ENCODE measurements around the gene DNAJC9. TPM values are rescaled to one million over a fixed set of nuclear protein-coding genes. Genes with fewer than 3 reads are reported as not detected.

Gene DNAJC9
- total RNA-seq, 1 donor, result 15.5 TPM

DNA sequence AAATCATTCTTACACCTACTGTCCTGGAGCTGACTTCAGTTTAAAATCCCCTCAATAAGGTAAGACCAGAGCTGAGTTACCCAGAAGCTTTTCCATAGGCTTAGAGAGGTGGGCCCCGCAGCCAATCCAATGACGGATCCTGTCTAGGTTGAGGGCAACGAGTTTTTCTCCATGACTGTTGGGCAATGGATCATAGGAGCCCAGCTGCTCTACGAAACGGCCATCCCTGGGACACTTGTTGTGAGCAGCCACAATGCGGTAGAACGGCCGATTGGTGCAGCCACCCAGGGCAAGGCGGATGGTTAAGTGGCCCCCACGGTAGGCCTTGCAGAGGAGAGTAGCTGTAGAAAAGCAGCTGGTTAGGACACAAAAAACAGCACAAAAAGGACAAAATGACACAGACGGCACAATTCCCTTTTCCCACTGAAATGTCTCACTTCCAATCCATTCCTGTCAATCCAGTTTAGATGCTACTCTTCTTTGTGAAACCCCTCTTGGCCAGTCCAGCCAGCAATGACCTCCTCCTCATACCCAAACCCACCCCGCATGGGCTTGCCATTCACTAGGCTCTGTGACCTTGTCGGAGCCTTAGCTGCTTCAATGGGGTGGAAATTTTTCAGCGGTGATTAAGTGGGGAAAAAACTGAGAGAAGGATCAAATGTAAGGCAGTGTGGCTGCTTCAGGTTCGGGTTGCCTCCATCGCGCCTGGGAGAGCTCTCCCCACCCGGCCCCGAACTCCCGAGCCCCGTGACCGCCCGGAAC lies 4.8 kb upstream of the DNAJC9 start:
- peaks cover 36% of the 10 kb centered on the region for H3K4me1 ChIP-seq (ENCODE audit: insufficient read depth, low read length)
- peak overlapping the region; percentile 76 for H3K4me3 ChIP-seq (ENCODE audit: low read length)
- no peaks in the 10 kb centered on the region for H3K27me3 ChIP-seq (ENCODE audit: insufficient read depth, low read length)
- H3K9me3 ChIP-seq (ENCODE audit: low read depth, low read length), result no peaks in the 10 kb centered on the region

DNA sequence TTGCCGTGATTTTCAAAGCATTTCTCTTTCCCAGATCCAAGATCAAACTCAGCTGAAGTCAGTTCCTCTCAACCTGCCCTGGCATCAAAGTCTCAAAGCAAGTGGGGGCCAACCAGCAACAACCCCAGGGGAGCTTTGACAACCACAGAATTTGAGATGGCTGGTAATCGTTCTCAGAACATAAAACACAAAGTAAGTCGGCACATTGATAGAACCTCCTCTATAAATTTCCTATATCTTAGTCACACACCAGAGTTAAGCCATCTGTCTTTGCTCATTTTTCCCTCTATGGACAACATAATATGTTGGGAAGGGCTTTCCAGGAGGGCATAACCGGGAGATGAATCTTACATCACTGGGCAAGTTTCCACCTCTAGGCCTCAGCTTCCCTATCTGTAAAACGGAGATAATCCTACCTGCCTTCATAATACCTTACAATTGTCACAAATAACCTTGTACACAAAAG lies 1.2 kb upstream of the DNAJC9 start:
- H3K9me3 ChIP-seq (ENCODE audit: low read depth, low read length), result no peaks in the 10 kb centered on the region
- H3K4me1 ChIP-seq (ENCODE audit: insufficient read depth, low read length), result peaks cover 55% of the 10 kb centered on the region
- no peak overlapping the region for H3K4me3 ChIP-seq (ENCODE audit: low read length)
- H3K27me3 ChIP-seq (ENCODE audit: insufficient read depth, low read length), result no peaks in the 10 kb centered on the region

DNA sequence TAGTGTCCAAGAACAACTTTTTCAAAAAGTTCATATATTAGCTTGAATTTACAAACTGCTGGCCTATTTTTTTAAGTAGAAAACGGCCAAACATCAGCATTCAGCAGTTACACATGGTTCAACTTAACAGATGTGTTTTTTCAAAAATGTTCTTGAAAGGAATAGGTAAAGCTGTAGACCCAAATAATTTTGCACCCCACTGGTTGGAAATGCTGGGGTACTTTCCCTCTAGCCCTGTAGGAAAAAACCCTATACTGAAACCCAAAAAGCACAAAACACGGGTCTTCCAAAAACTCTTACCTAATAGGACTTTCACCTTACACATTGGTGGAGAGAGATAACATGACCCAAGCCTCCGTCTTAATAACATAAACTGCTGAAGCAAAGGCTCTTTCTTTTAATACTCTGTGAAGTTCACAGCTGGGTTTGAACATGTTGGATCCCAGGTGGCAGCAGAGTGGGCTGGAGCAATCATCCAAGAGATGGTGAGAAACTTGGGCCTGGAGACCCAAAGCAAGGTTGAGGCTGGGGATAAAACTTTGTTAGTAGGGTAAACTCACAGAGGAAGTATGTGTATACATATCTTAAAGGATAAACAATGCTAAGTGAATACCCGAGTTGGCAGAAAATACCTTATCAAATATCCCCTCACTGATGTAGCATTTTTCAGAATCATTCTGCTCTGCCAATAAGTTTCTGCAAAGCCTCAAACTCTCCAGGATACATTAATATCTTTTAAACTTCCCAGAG lies 629 bp upstream of the DNAJC9 start:
- Histone ChIP-seq H3K27me3 (ENCODE audit: insufficient read depth, low read length) (no peaks in the 10 kb centered on the region), H3K4me3 (ENCODE audit: low read length) (peak overlapping the region; percentile 79), H3K4me1 (ENCODE audit: insufficient read depth, low read length) (peaks cover 51% of the 10 kb centered on the region)

DNA sequence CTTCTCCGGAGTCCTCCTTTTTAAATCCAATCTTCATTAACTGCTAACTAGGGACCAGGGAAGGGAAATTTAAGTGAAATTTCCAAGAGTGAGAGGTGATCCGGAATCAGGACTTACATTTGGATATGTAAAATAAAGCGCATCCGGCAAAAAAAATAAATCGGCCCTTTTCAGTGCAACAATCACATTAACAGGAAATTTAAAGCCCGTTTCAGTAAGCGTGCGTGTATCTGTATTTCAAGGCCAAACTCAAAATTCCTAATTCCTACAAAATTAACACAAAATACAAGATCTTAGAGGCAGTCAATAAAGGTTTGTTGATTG lies 771 bp downstream of the DNAJC9 start:
- Histone ChIP-seq H3K27me3 (ENCODE audit: insufficient read depth, low read length) (no peaks in the 10 kb centered on the region), H3K4me3 (ENCODE audit: low read length) (peak overlapping the region; percentile 79), H3K4me1 (ENCODE audit: insufficient read depth, low read length) (peaks cover 43% of the 10 kb centered on the region), H3K9me3 (ENCODE audit: low read depth, low read length) (no peaks in the 10 kb centered on the region)

More for the DNA sequence above, 629 bp upstream of the DNAJC9 start:
- H3K9me3 ChIP-seq (ENCODE audit: low read depth, low read length), result no peaks in the 10 kb centered on the region

DNA sequence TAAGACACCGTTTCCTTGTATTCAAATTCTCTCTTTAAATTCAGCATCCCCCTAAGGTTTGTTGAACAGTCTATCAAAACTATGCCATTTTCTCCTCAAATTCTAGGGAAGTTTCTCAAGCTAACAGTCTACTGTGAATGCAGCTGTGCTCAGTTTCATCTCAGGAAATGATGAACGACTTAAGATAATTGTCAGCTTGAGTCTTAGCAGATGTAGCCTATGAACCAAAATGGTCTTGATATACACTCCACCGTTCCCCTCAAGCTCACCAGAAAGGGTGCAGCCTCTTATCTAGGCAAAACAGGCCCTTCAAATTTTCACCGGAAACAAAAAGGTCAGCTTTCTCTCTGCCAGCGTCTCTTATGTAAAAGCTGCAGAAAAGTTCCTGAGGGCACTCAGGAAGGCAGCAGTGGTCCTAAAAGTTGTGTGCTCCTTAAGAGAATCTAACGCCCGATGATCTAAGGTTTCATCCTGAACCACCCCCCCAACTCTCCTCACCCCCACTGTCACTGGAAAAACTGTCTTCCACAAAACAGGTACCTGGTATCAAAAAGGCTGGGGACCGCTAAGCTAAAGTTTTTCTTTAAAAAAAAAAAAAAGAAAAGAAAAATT lies 2.1 kb downstream of the DNAJC9 start:
- Histone ChIP-seq H3K27me3 (ENCODE audit: insufficient read depth, low read length) (no peaks in the 10 kb centered on the region), H3K4me3 (ENCODE audit: low read length) (no peak overlapping the region), H3K9me3 (ENCODE audit: low read depth, low read length) (no peaks in the 10 kb centered on the region), H3K4me1 (ENCODE audit: insufficient read depth, low read length) (peaks cover 36% of the 10 kb centered on the region)

DNA sequence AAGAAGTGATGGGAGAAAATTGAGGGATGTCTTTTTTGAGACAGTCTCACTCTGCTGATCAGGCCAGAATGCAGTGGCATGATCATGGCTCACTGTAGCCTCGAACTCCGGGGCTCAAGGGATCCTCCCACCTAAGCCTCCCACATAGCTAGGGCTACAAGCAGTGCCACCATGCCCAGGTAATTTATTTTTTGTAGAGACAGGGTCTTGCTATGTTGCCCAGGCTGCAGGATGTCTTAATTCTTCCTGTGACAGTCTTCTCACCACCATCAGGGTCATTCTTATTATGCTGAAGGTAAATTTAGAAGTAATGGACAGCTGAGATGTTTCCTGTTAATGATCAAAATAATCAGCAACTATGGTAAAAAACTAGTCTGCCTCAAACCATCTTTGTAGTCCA lies 7.1 kb downstream of the DNAJC9 start:
- Histone ChIP-seq H3K4me3 (ENCODE audit: low read length) (no peak overlapping the region), H3K9me3 (ENCODE audit: low read depth, low read length) (no peaks in the 10 kb centered on the region), H3K4me1 (ENCODE audit: insufficient read depth, low read length) (peaks cover 10% of the 10 kb centered on the region), H3K27me3 (ENCODE audit: insufficient read depth, low read length) (no peaks in the 10 kb centered on the region)

DNA sequence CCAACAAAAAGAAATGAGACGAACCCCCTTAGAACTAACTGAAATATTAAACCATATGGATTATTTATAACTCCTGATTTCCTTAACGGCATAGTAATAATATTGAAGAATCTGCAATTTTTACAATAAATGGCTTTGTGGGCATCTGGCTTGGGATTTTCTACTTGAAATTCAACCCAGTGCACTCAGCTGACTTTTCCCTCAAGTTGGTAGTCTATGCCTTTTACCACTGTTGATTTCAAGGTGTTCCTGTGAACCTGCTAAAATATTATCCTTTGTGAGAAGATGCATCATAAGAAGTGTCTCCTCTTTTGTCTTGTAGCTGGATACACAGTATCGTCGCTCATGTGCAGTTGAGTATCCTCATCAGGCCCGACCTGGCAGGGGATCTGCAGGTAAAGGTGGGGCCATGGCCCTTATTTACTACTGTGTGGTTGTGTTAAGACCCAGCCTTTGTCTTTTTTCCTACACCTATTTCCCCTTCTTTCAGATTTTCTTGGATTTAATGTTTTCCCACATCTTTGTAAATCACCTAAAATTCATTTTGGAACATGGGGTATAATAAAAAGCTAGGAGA lies 8.0 kb downstream of the DNAJC9 start:
- Histone ChIP-seq H3K4me1 (ENCODE audit: insufficient read depth, low read length) (peaks cover 1% of the 10 kb centered on the region), H3K9me3 (ENCODE audit: low read depth, low read length) (no peaks in the 10 kb centered on the region), H3K27me3 (ENCODE audit: insufficient read depth, low read length) (no peaks in the 10 kb centered on the region)

DNA sequence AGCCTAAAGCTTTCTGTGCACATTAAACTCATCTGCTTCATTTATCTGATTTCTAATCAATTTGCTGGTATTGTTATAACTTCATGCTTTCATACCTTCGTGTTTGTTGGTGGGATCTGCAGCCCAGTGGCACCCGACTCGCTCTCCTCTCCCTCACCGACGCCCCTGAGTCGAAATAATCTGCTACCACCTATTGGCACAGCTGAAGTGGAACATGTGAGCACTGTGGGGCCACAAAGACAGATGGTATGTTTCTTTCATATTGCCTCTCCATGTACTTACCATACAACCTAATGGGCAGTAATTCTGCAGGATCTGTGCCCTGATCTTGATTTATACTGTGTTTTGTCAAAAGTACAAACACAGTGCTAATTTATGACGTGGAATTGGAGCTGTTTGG lies 12.4 kb downstream of the DNAJC9 start:
- H3K4me3 ChIP-seq (ENCODE audit: low read length), result no peak overlapping the region
- H3K9me3 ChIP-seq (ENCODE audit: low read depth, low read length), result no peaks in the 10 kb centered on the region
- peaks cover 8% of the 10 kb centered on the region for H3K4me1 ChIP-seq (ENCODE audit: insufficient read depth, low read length)
- no peaks in the 10 kb centered on the region for H3K27me3 ChIP-seq (ENCODE audit: insufficient read depth, low read length)

More for the DNA sequence above, 8.0 kb downstream of the DNAJC9 start:
- H3K4me3 ChIP-seq (ENCODE audit: low read length), result no peak overlapping the region

DNA sequence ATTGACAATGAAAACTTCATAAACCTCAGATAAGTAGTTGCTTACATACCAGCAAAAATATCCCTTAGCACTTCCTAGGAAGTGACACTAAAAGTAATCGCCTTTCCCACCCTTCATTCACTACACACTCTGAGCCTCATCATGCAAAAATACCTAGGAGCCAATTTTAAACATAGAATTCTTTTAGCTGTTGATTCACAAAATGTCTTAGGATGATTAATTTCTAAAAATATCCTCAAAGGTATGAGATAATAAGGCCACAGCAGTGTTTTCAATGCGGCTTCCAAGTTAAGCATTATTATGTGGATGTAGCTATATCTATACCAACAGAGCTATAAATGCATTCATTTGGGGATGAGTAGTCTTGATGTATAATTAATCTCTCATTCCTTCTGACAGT lies 13.2 kb downstream of the DNAJC9 start:
- Histone ChIP-seq H3K4me1 (ENCODE audit: insufficient read depth, low read length) (peaks cover 14% of the 10 kb centered on the region), H3K9me3 (ENCODE audit: low read depth, low read length) (no peaks in the 10 kb centered on the region), H3K27me3 (ENCODE audit: insufficient read depth, low read length) (no peaks in the 10 kb centered on the region), H3K4me3 (ENCODE audit: low read length) (no peak overlapping the region)

DNA sequence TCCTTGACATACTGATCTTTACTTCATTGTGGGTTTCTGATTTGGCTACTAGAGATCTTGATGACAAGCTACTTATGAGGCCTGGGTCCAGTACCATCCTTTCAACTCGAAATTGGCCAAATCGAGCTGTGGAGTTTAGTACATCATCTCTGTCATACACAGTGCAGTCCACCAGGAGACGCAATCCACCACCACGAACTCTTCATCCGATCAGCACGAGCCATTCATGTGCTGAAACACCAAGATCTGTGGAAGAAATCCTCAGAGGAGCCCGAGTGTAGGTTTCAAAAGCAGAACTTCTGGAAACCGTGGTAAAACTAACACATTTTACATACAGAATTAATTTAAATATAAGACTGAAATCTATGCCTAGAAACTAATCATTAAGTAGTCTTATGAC lies 14.2 kb downstream of the DNAJC9 start:
- no peaks in the 10 kb centered on the region for H3K27me3 ChIP-seq (ENCODE audit: insufficient read depth, low read length)

DNA sequence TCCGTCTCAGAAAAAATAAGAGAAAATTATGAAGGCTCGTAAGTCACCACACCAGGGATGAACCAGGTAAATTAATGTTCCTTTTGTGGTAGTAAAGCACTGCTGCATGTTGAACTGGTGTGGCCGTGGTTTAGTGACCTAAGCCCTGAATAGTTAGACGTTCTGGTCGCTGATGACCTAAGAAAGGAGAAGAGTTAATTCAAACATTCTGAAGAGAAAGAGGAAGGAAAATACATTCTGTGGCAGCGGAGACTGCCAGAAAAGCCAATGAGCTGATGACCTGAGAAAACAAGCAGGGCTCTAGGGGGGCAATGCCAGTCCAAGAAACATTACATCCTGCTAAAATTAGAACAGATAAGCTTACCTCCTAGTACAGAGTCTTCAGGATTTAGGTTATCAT lies 17.5 kb downstream of the DNAJC9 start:
- Histone ChIP-seq H3K9me3 (ENCODE audit: low read depth, low read length) (no peaks in the 10 kb centered on the region), H3K4me3 (ENCODE audit: low read length) (no peak overlapping the region), H3K27me3 (ENCODE audit: insufficient read depth, low read length) (no peaks in the 10 kb centered on the region), H3K4me1 (ENCODE audit: insufficient read depth, low read length) (peaks cover 24% of the 10 kb centered on the region)

More for the DNA sequence above, 14.2 kb downstream of the DNAJC9 start:
- H3K4me1 ChIP-seq (ENCODE audit: insufficient read depth, low read length), result peaks cover 22% of the 10 kb centered on the region
- no peaks in the 10 kb centered on the region for H3K9me3 ChIP-seq (ENCODE audit: low read depth, low read length)
- no peak overlapping the region for H3K4me3 ChIP-seq (ENCODE audit: low read length)

DNA sequence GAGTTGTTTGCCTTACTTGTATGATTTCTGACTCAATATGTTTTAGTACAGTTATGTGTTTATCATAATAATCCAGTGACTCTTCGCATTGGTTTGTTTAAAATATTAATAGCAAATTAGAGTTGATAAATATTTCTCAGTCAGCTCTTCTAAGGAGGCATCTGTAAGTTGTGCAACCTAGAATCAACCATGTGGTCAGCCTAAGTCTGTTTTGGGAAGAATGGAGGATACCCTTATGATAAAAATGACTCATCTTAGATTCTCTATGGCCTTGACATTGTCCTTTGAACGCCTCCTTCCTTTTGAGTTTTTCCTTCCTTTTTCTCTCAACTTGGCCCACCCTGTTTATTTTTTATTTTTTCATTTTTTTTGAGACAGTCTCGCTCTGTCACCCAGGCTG lies 18.8 kb downstream of the DNAJC9 start:
- no peaks in the 10 kb centered on the region for H3K9me3 ChIP-seq (ENCODE audit: low read depth, low read length)
- H3K4me3 ChIP-seq (ENCODE audit: low read length), result no peak overlapping the region
- peaks cover 24% of the 10 kb centered on the region for H3K4me1 ChIP-seq (ENCODE audit: insufficient read depth, low read length)
- no peaks in the 10 kb centered on the region for H3K27me3 ChIP-seq (ENCODE audit: insufficient read depth, low read length)

DNA sequence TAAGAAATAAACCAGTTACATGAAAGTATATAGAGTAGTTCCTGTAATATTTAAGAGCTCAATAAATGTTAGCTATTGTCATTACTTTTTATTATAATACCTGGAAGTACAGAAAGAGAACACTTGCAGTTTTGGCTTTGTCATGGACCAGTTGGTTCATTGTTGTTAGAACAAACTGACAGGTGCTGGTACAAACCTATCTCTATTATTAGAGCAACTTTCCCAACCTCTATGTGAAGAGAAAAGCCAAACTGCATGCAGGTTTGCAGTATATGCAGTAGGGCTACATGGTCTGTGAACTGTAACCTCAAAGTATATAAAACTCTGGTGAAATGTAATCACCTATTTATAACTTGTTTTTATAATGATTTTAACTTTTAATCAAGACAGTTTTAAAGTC lies 20.4 kb downstream of the DNAJC9 start:
- Histone ChIP-seq H3K9me3 (ENCODE audit: low read depth, low read length) (no peaks in the 10 kb centered on the region), H3K27me3 (ENCODE audit: insufficient read depth, low read length) (no peaks in the 10 kb centered on the region), H3K4me3 (ENCODE audit: low read length) (no peak overlapping the region)

DNA sequence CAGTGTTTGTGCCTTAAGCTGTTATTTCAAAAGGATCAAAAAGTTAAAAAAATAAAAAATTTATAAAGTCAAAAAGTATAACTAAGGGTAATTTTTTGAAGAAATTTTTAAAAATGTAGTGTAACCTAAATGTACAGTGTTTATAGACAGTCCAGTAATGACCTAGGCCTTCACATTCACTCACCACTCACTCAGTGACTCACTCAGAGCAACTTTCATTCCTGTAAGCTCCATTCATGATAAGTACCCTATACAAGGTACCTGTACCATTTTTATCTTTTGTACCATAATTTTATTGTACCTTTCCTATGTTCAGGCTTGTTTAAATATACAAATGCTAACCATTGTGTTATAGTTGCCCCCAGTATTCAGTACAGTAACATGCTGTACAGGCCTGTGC lies 21.5 kb downstream of the DNAJC9 start:
- Histone ChIP-seq H3K4me3 (ENCODE audit: low read length) (no peak overlapping the region), H3K9me3 (ENCODE audit: low read depth, low read length) (no peaks in the 10 kb centered on the region), H3K4me1 (ENCODE audit: insufficient read depth, low read length) (peaks cover 24% of the 10 kb centered on the region), H3K27me3 (ENCODE audit: insufficient read depth, low read length) (no peaks in the 10 kb centered on the region)

More for the DNA sequence above, 20.4 kb downstream of the DNAJC9 start:
- peaks cover 24% of the 10 kb centered on the region for H3K4me1 ChIP-seq (ENCODE audit: insufficient read depth, low read length)

DNA sequence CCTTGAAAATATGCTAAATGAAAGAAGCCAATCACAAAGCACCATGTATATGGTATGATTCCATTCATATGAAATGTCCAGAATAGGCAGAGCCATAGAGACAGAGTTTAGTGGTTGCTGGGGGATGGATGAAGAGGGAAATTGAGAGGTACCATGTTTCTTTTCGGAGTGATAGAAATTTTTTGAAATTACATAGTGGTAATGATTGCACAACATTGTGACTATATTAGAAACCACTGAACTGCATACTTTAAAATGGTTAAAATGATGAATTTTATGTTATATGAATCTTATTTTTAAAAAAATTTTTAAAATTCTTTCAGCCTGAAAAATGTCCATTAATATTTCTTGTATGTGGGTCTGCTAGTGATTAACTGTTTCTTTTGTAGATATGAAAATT lies 26.1 kb downstream of the DNAJC9 start:
- Histone ChIP-seq H3K4me1 (ENCODE audit: insufficient read depth, low read length) (no peaks in the 10 kb centered on the region), H3K4me3 (ENCODE audit: low read length) (no peak overlapping the region), H3K27me3 (ENCODE audit: insufficient read depth, low read length) (no peaks in the 10 kb centered on the region), H3K9me3 (ENCODE audit: low read depth, low read length) (no peaks in the 10 kb centered on the region)

Data from mononuclear cell (primary cell).